WTC11 (cell line): ENCODE data around the gene TBC1D22A.

Source experiments
- ESRRA ChIP-seq: sonication (generic); formaldehyde crosslinking; IDR thresholded peaks from 2 replicates; pipeline ENCODE4 v1.8.1; 2022; ENCODE audit warnings: mild to moderate bottlenecking, missing genetic modification reagents, borderline replicate concordance
- NR1H2 ChIP-seq: sonication (generic); formaldehyde crosslinking; IDR thresholded peaks from 2 replicates; pipeline ENCODE4 v1.9.0; 2021; ENCODE audit warnings: mild to moderate bottlenecking, moderate library complexity, missing genetic modification reagents
- SMAD3 ChIP-seq: sonication (generic); formaldehyde crosslinking; IDR thresholded peaks from 2 replicates; pipeline ENCODE4 v1.8.0; 2022; ENCODE audit warnings: missing genetic modification reagents, mild to moderate bottlenecking, borderline replicate concordance
- ZNF138 ChIP-seq: sonication (generic); formaldehyde crosslinking; conservative IDR thresholded peaks from 2 replicates; pipeline ENCODE4 v1.8.1; 2022; ENCODE audit warnings: mild to moderate bottlenecking, moderate library complexity, missing genetic modification reagents
- TF ChIP-seq, protein P1 (sequence below): fragments of 200-600 bp; IDR thresholded peaks from 2 replicates; pipeline ENCODE4 v1.8.0; 2022; ENCODE audit warnings: antibody characterized with exemption

DNA sequence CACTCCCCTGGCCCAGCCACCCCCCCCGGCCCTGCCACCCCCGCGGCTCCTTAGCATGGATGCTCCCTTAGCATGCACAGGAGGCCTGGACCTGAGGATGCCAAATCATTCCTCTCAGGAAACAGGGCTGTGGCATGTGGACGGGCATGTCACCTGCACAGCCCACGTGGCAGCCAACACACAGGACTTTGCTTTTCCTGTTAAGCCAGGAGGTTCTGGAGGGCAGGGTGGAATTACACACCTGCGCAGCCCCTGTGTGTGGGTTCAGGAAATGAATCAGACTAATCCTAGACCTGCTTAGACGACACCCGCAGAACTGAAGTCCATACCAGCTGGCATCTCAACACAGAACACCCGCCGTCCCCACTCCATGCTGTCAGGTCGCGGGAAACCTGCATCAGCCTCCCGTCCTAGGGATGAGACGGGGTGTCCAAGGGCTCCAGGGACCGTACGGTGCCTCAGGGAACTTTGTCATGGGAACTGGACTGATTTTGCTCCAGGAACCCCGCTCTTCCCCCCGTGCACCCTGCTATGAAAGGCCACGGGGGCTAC, 34.6 kb upstream of the TBC1D22A start:
- TF ChIP-seq NR1H2 (CRISPR knock-in tag) (no peak), ESRRA (no peak), SMAD3 (CRISPR knock-in tag) (no peak), ZNF138 (CRISPR knock-in tag) (no peak)
- TF ChIP-seq, protein P1, sequence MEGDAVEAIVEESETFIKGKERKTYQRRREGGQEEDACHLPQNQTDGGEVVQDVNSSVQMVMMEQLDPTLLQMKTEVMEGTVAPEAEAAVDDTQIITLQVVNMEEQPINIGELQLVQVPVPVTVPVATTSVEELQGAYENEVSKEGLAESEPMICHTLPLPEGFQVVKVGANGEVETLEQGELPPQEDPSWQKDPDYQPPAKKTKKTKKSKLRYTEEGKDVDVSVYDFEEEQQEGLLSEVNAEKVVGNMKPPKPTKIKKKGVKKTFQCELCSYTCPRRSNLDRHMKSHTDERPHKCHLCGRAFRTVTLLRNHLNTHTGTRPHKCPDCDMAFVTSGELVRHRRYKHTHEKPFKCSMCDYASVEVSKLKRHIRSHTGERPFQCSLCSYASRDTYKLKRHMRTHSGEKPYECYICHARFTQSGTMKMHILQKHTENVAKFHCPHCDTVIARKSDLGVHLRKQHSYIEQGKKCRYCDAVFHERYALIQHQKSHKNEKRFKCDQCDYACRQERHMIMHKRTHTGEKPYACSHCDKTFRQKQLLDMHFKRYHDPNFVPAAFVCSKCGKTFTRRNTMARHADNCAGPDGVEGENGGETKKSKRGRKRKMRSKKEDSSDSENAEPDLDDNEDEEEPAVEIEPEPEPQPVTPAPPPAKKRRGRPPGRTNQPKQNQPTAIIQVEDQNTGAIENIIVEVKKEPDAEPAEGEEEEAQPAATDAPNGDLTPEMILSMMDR, result no peak
